ENCODE data around the gene SPAAR.
"Not testable (repeated sequence)": the region's sequence is repeated elsewhere in the genome, so short reads cannot be mapped to it uniquely, and the experiment has no call there.

The SPAAR gene

GRCh38 chr9:35909274-35909673 lies at the start of gene SPAAR:
TSS of gene SPAAR (plus strand) at chr9:35909490. CDS start at chr9:35910464, 974 bp downstream.
- DNase-seq: no peak

GRCh38 chr9:35859990-35860339 lies 49.3 kb upstream of the SPAAR start:
- no peak for DNase-seq

GRCh38 chr9:35861161-35861897 lies 48.0 kb upstream of the SPAAR start:
- DNase-seq: no peak

- no peak for DNase-seq
Measured at GRCh38 chr9:35862328-35862727, 47.0 kb upstream of the SPAAR start.

GRCh38 chr9:35863583-35863982 lies 45.7 kb upstream of the SPAAR start:
- no peak for DNase-seq

GRCh38 chr9:35864695-35865255 lies 44.5 kb upstream of the SPAAR start:
- no peak for DNase-seq

- DNase-seq: no peak
Measured at GRCh38 chr9:35867538-35867937, 41.8 kb upstream of the SPAAR start.

GRCh38 chr9:35868933-35869332 lies 40.4 kb upstream of the SPAAR start:
- no peak for DNase-seq

- no peak for DNase-seq
Measured at GRCh38 chr9:35869621-35870216, 39.6 kb upstream of the SPAAR start.

- DNase-seq: no peak
Measured at GRCh38 chr9:35870351-35870923, 38.9 kb upstream of the SPAAR start, which contains the start of gene OR13J1. TSS of gene OR13J1 (minus strand) at chr9:35870401. CDS start at chr9:35870401, 0 bp downstream.

GRCh38 chr9:35871545-35871944 lies 37.7 kb upstream of the SPAAR start:
- no peak for DNase-seq

GRCh38 chr9:35872505-35872904 lies 36.8 kb upstream of the SPAAR start:
- no peak for DNase-seq

GRCh38 chr9:35882263-35882848 lies 26.9 kb upstream of the SPAAR start:
- DNase-seq: peak; percentile 79

- DNase-seq: no peak
Measured at GRCh38 chr9:35882996-35883395, 26.3 kb upstream of the SPAAR start.

GRCh38 chr9:35884908-35885307 lies 24.4 kb upstream of the SPAAR start:
- DNase-seq: not testable (repeated sequence)

- no peak for DNase-seq
Measured at GRCh38 chr9:35891646-35892045, 17.6 kb upstream of the SPAAR start.

- no peak for DNase-seq
Measured at GRCh38 chr9:35892051-35892450, 17.2 kb upstream of the SPAAR start.

GRCh38 chr9:35896570-35896969 lies 12.7 kb upstream of the SPAAR start:
- DNase-seq: no peak

GRCh38 chr9:35897376-35898099 lies 11.8 kb upstream of the SPAAR start:
- DNase-seq: not testable (repeated sequence)

- no peak for DNase-seq
Measured at GRCh38 chr9:35898337-35898736, 11.0 kb upstream of the SPAAR start.

GRCh38 chr9:35899021-35899420 lies 10.3 kb upstream of the SPAAR start:
- DNase-seq: no peak

GRCh38 chr9:35903049-35903448 lies 6.2 kb upstream of the SPAAR start:
- peak; percentile 76 for DNase-seq

- DNase-seq: no peak
Measured at GRCh38 chr9:35904338-35904737, 5.0 kb upstream of the SPAAR start.

All from hematopoietic multipotent progenitor cell treated with erythropoietin and hydrocortisone succinate and interleukin-3 and kit ligand, for 6 days (in vitro differentiated cells).